Measurements from ENCODE around the gene PLEKHA5.

PLEKHA5 gene

DNA sequence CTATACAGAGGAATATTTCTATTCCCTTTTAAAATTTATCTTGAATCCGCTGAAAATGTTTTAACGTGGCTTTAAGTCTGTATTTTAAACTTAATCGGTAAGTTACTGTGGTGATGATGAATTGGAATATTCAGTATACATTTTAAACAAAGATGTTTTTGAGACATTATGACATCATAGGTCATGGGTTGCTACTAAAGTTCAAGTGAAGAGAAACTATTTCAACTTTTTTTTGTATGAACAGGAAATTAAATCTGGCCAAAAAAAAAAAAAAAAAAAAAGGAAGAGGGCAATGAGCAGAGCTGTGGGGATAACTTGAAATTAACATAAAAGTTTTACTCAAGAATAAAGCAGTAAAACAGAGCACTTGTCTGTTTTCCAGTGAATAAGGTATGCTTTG is 109.0 kb downstream of the PLEKHA5 start:
- no peak overlapping the region for H3K4me3 Mint-ChIP-seq
- no peaks in the 10 kb centered on the region for H3K27me3 Mint-ChIP-seq
- no peaks in the 10 kb centered on the region for H3K9me3 Mint-ChIP-seq (ENCODE audit: low read depth)

DNA sequence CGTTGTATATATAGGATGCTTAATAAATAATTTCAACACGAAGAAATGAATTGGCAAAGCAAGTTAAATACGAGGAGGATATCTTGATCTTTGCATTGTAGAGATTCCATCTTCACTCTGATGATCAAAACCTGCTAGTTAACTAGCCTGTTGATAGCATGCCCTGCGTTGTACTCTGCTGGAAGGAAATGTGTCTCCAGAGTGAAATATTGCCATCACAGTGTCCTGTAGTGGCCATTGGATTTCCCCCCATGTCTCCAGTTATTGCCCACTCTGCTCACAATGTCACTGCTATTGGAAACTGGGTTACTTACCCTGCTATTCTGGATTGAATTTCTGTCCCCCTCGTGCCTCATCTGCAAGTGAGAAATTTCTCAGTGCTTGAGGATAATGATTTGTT is 109.6 kb downstream of the PLEKHA5 start:
- Mint-ChIP-seq H3K4me1 (ENCODE audit: low read depth) (peaks cover 9% of the 10 kb centered on the region), H3K9me3 (ENCODE audit: low read depth) (no peaks in the 10 kb centered on the region), H3K27ac (no peak overlapping the region), H3K27me3 (no peaks in the 10 kb centered on the region), H3K36me3 (no peaks in the 10 kb centered on the region), H3K4me3 (no peak overlapping the region)

More for the DNA sequence above, 109.0 kb downstream of the PLEKHA5 start:
- Mint-ChIP-seq H3K4me1 (ENCODE audit: low read depth) (peaks cover 9% of the 10 kb centered on the region), H3K27ac (no peak overlapping the region), H3K36me3 (no peaks in the 10 kb centered on the region)

DNA sequence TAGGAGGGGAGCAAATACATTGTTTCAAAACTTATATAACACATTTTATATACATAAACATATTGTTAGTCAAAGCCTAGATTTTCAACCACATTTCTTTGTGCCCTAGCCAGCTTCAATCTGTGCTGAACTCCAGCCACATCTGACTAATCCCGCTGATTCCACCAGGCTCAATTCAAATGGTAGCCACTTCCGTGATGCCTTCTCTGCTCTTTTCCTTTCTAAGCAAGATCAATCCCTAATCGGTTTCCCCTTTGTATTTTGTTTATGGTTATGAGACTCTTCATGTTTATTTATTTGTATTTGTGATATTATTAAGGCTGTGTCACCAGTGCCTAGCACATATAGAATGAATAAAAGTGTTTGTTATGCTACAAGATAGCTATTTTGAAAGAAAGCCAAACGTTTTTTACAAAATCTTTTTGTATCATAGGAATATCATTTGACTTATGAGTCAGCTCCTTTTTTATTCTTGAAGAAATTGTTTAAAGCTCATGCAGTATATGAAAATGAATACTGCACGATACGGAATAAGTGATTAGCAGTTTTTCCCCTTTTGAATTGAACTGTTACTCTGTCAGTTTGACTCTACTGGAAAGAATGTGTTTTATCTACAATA is 110.2 kb downstream of the PLEKHA5 start:
- Mint-ChIP-seq H3K9me3 (ENCODE audit: low read depth) (no peaks in the 10 kb centered on the region), H3K27ac (no peak overlapping the region)

DNA sequence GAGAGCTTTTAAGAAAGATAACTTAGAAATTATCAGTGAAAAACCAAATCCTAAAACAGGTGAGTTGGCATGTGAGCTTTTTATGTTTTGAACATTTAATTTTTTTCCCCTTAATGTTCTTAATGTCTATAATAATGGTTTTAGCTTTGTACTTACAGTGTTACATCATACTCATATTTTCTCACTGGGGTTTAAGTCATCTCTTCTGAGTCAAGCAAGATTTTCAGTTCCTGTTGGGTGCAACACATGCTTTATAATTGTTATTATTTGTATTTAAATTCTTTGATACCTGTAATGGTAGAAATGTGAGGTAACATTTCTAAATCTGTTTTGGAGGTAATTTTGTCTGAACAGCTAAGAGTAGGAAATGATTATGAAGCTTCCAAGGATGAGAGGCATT is 113.0 kb downstream of the PLEKHA5 start:
- Mint-ChIP-seq H3K4me3 (no peak overlapping the region), H3K4me1 (ENCODE audit: low read depth) (peaks cover 9% of the 10 kb centered on the region), H3K27me3 (no peaks in the 10 kb centered on the region), H3K36me3 (no peaks in the 10 kb centered on the region), H3K9me3 (ENCODE audit: low read depth) (no peaks in the 10 kb centered on the region), H3K27ac (no peak overlapping the region)

More for the DNA sequence above, 110.2 kb downstream of the PLEKHA5 start:
- Mint-ChIP-seq H3K36me3 (no peaks in the 10 kb centered on the region), H3K4me1 (ENCODE audit: low read depth) (peaks cover 9% of the 10 kb centered on the region), H3K4me3 (no peak overlapping the region), H3K27me3 (no peaks in the 10 kb centered on the region)

DNA sequence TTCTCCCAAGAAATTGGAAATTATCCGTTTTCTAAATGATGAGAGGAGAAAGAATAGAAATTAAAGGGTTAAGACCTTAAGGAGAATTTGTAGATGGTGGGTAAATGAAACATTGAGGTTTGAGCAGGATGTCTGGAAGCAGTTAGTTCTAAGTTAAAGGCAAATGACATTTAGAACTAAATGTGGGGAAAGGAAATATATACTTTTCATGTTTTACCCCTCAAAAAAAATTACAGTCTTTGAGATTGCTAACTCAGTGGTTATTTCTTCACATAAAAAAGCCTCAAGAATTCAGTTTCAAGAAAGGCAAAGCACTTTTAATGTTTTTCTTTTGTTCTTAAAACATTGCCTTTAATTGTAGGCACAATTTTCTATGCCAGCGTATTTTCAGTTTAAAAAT is 114.0 kb downstream of the PLEKHA5 start:
- H3K4me1 Mint-ChIP-seq (ENCODE audit: low read depth), result peaks cover 9% of the 10 kb centered on the region
- H3K27ac Mint-ChIP-seq, result no peak overlapping the region
- no peaks in the 10 kb centered on the region for H3K9me3 Mint-ChIP-seq (ENCODE audit: low read depth)
- no peaks in the 10 kb centered on the region for H3K36me3 Mint-ChIP-seq
- no peaks in the 10 kb centered on the region for H3K27me3 Mint-ChIP-seq
- H3K4me3 Mint-ChIP-seq, result no peak overlapping the region

DNA sequence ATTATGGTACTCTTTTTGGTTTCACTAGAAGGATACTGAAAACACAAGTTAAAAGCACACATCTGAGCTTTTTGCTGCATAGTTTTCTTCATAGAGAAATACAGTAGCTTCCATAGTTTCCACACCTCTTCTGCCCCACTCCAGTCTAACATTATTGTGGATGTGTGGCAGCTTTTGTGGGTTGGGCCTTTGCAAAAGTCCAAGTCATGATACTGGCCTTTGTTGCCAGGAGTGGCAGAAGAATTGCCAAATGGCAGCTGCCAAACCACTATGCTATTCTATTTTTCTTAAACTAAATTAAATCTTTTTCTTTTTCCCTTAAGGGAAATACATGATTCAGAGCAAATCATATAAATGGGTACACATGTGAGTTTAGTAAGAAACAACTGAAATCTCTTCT is 114.8 kb downstream of the PLEKHA5 start:
- no peak overlapping the region for H3K4me3 Mint-ChIP-seq
- no peaks in the 10 kb centered on the region for H3K27me3 Mint-ChIP-seq
- H3K9me3 Mint-ChIP-seq (ENCODE audit: low read depth), result no peaks in the 10 kb centered on the region
- H3K4me1 Mint-ChIP-seq (ENCODE audit: low read depth), result peaks cover 9% of the 10 kb centered on the region
- H3K27ac Mint-ChIP-seq, result no peak overlapping the region
- no peaks in the 10 kb centered on the region for H3K36me3 Mint-ChIP-seq

DNA sequence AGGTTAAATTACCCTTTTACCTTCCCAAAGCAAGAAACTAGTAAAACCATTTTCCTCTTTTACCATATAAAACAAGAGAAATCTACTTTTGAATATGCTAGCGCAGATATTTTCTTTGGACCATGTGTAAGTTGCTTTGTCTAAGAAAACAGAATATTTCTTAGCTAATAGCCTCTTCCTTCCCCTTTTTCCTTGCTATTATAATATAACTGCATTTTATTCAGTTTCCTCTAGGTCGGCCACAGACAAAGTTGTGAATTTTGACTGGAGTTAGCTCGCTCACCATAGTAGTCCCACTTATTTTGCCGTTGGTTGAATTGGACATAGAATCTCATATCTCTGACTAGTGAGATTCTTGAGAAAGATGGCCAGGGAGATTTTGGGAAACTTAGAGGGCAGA is 115.6 kb downstream of the PLEKHA5 start:
- peaks cover 9% of the 10 kb centered on the region for H3K4me1 Mint-ChIP-seq (ENCODE audit: low read depth)
- H3K9me3 Mint-ChIP-seq (ENCODE audit: low read depth), result no peaks in the 10 kb centered on the region
- no peaks in the 10 kb centered on the region for H3K27me3 Mint-ChIP-seq
- no peak overlapping the region for H3K27ac Mint-ChIP-seq
- H3K4me3 Mint-ChIP-seq, result no peak overlapping the region
- no peaks in the 10 kb centered on the region for H3K36me3 Mint-ChIP-seq

DNA sequence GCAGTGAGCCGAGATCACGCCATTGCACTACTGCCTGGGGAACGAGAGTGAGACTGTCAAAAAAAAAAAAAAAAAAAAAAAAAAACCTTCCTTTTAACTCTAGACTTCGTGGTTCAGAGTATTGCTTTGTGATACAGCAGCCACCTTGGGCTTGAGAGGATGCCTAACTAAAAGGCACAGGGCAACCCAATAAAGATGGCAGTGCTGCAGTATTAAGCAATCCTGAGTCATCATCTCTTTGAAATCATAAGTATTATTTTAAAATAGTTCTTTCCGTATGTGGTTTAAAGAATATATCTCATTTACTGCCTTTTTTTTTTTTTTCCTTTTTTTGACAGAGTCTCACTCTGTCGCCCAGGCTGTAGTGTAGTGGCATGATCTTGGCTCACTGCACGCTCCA is 116.1 kb downstream of the PLEKHA5 start:
- Mint-ChIP-seq H3K27ac (no peak overlapping the region), H3K4me1 (ENCODE audit: low read depth) (peaks cover 9% of the 10 kb centered on the region), H3K4me3 (no peak overlapping the region), H3K36me3 (no peaks in the 10 kb centered on the region), H3K27me3 (no peaks in the 10 kb centered on the region), H3K9me3 (ENCODE audit: low read depth) (no peaks in the 10 kb centered on the region)

DNA sequence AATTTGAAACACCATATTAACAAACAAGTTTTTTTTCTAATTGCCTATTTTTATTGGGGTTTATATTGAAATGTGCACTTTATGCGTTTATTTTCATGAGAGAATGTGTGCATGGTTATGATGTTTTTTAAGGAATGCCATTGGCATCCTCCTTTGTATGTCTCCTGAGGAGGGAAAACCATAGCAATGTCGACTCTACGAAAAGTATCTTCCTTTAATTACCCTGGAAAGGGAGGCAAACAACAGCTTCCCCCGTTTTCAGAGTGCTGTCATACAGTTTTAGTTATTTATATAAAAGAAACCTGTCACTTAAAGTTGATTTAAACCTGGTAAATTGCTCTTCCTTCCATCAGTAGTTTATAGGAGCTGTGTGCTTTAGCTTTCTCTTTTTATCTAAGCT is 117.4 kb downstream of the PLEKHA5 start:
- Mint-ChIP-seq H3K27me3 (no peaks in the 10 kb centered on the region), H3K27ac (no peak overlapping the region), H3K4me1 (ENCODE audit: low read depth) (peaks cover 9% of the 10 kb centered on the region), H3K36me3 (no peaks in the 10 kb centered on the region), H3K4me3 (no peak overlapping the region), H3K9me3 (ENCODE audit: low read depth) (no peaks in the 10 kb centered on the region)

DNA sequence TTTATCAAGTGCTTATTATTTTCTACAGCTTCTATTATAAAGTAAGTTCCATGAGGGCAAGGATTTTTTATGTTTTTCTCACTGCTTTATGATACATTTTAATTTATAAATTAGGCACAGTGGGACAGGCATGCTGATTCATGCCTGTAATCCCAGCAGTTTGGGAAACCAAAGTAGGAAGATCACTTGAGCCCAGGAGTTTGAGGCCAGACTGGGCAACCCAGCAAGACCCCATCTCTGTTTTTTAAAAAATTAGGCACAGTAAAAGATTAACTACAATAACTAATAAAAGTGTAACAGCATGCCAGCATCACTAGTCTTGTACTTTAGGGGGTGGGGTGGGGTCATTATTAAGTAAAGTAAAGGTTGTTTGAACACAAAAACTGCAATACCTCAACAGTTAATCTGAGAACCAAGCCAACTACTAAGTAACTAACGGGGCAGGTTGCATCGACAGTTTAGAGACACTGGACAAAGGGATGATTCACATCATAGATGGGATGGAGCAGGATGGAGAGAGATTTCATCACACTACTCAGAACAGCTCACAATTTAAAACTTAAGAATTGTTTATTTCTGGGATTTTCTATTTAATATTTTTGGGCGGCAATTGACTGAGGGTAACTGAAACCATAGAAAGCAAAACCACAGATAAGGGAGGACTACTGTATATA is 119.5 kb downstream of the PLEKHA5 start:
- no peaks in the 10 kb centered on the region for H3K27me3 Mint-ChIP-seq
- no peak overlapping the region for H3K27ac Mint-ChIP-seq
- no peaks in the 10 kb centered on the region for H3K36me3 Mint-ChIP-seq
- H3K4me1 Mint-ChIP-seq (ENCODE audit: low read depth), result no peaks in the 10 kb centered on the region
- H3K9me3 Mint-ChIP-seq (ENCODE audit: low read depth), result no peaks in the 10 kb centered on the region
- H3K4me3 Mint-ChIP-seq, result no peak overlapping the region

DNA sequence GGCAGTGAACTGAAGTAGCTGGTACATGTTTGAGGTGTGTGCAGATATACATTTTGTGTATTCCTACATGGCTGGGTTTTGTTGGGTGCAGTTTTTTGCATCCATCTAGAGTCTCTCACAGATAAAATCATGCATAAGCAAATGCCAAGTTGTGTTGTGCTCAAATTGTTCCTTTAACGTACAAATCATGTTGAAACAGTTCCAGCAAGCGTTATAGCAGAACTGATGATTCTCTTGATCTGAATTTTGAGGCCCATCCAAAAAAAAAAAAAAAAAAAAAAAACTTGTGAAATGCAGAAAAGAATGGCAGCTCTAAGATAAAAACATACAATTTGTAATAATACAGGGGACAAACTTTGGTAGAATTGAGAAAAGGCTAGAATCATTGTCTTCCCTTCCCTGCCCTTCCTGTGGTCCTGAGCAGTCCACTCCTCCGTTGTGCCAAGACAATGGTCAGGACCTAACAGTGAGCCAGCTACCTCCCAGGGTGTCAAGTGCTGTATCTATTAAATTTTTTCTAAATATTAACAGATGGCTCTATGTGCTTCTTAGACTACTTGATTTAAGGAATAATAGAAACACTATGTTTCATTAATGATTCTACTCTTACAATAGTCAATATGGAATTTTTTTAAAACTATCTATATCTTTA is 122.1 kb downstream of the PLEKHA5 start:
- no peaks in the 10 kb centered on the region for H3K27me3 Mint-ChIP-seq
- H3K9me3 Mint-ChIP-seq (ENCODE audit: low read depth), result no peaks in the 10 kb centered on the region
- no peak overlapping the region for H3K4me3 Mint-ChIP-seq
- no peaks in the 10 kb centered on the region for H3K4me1 Mint-ChIP-seq (ENCODE audit: low read depth)
- H3K36me3 Mint-ChIP-seq, result no peaks in the 10 kb centered on the region
- H3K27ac Mint-ChIP-seq, result no peak overlapping the region

DNA sequence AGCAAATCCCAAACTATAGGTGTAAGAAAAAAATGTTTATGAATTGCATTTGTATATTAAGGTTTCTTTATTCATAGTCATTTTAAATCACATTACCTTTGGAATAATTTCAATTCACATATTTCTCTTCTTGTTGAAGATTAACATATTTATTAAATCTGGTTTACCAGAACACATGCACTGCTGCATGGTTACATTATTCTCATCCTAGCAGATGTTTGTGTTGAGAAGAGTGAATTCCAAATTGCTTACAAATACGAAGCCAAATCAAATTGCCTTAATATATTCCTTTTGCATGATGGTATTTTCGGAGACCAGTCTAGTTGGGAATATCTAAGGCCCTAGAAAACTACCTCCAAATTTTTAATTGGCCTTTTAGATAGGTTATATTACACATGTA is 130.6 kb downstream of the PLEKHA5 start:
- Mint-ChIP-seq H3K4me3 (no peak overlapping the region), H3K4me1 (ENCODE audit: low read depth) (no peaks in the 10 kb centered on the region), H3K27me3 (no peaks in the 10 kb centered on the region), H3K27ac (no peak overlapping the region), H3K9me3 (ENCODE audit: low read depth) (no peaks in the 10 kb centered on the region), H3K36me3 (no peaks in the 10 kb centered on the region)

DNA sequence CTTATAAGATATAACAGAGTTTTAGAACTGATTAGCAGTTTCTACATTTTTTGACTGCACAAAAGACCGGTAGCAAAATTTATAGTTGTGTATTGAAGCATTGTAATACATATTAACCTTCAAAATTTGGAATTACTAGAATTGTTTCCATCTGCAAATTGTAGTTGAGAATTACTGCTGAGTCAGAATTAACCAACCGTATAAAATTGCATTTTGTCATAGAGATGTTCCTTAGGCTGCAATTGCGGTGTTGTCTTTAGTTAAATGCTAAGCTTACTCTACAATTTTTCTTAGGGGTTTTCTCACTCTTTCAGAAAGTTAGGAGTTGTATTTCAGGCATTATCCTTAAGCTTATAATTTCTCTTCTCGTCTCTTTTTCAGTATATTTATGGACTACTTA is 132.2 kb downstream of the PLEKHA5 start:
- H3K4me1 Mint-ChIP-seq (ENCODE audit: low read depth), result no peaks in the 10 kb centered on the region

DNA sequence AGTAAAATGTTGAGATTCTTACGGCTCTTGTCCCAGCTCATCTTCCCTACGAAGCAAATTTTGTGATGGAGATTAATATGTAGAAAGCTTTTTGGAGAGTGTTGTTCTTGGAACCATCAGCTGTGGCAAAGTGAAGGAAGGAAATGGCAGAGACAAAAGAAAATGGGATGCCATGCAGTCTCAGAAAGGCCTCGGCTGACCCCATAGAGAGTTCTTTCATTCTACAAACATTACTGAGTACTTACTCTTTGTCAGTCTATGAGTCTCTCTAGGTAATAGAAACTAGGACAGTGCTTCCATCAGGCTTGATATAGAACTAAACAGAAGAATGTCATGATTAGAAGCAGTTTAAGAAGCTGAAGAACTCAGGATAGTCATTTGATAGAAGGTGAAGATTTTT is 134.1 kb downstream of the PLEKHA5 start:
- H3K4me3 Mint-ChIP-seq, result no peak overlapping the region
- H3K9me3 Mint-ChIP-seq (ENCODE audit: low read depth), result no peaks in the 10 kb centered on the region
- H3K27me3 Mint-ChIP-seq, result no peaks in the 10 kb centered on the region
- H3K4me1 Mint-ChIP-seq (ENCODE audit: low read depth), result no peaks in the 10 kb centered on the region
- H3K36me3 Mint-ChIP-seq, result peaks cover 2% of the 10 kb centered on the region
- no peak overlapping the region for H3K27ac Mint-ChIP-seq

More for the DNA sequence above, 132.2 kb downstream of the PLEKHA5 start:
- no peak overlapping the region for H3K4me3 Mint-ChIP-seq
- H3K27me3 Mint-ChIP-seq, result no peaks in the 10 kb centered on the region
- no peaks in the 10 kb centered on the region for H3K36me3 Mint-ChIP-seq
- H3K9me3 Mint-ChIP-seq (ENCODE audit: low read depth), result no peaks in the 10 kb centered on the region
- H3K27ac Mint-ChIP-seq, result no peak overlapping the region

DNA sequence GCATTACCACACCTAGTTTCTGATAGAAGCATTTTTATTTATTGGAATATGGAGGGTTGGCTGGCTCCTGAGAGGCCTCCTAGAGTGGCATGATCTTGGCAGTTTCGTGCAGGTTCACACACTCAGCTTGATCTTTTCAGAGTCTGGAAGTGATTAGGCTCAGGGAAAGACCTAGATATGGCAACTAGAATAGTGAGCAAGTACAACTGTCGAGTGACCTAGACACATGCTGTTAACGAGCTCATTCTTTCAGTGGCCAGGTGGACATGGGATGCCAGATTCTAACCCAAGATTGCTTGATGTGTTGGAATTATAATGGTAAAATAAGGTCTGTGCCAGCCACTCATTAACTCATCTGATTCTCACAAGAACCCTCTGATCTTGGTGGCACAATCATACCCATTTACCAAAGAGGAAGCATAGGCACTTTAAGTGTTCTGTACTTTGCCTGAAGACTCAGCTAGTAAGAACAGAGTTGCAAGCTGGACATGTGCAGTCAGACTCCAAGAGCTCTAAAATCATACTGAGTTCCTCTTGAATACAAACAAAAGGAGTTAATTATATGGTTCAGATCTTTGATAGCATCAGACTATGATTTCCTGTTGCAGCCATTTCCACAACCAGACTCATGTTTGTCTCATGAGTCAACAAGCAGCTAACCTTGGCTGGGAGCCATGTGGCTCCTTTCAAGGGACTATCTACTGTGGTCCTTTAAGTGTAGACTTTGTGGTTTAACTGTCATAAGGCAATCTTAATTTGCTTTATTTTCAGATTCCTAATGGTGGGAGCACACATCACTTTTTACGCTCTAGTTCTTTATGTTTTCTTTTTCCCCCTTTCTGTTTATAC is 144.2 kb downstream of the PLEKHA5 start:
- H3K4me1 Mint-ChIP-seq (ENCODE audit: low read depth), result peaks cover 17% of the 10 kb centered on the region
- H3K27ac Mint-ChIP-seq, result peak overlapping the region; percentile 8
- no peaks in the 10 kb centered on the region for H3K27me3 Mint-ChIP-seq
- no peaks in the 10 kb centered on the region for H3K9me3 Mint-ChIP-seq (ENCODE audit: low read depth)
- no peaks in the 10 kb centered on the region for H3K36me3 Mint-ChIP-seq
- no peak overlapping the region for H3K4me3 Mint-ChIP-seq
